Measurements from ENCODE around the gene TMEM232. TPM values are rescaled to one million over a fixed set of nuclear protein-coding genes. Genes with fewer than 3 reads are reported as not detected.

TMEM232 gene
- total RNA-seq, 1 experiment from 2014 or later, result 1.1 TPM

DNA sequence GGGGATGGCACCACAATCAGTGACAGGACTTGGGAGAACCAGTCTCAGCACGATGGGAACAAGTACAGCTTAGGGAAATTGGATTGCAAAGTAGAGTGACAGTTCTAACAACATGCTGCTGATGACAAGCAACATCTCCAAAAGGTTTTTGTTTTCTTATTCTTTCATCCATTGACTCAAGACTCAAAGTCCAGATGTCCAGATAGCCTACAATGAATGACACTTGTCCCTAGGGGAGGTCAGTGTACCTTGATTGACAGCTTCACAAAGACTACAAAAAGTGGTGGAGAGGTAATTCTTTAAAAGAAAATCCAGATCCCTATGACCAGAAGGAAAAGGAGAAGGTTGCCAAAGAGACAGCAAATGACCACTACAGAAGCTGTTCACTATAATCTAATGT lies 323.9 kb downstream of the TMEM232 start:
- DNase-seq (ENCODE audit: low read depth), result no peak

DNA sequence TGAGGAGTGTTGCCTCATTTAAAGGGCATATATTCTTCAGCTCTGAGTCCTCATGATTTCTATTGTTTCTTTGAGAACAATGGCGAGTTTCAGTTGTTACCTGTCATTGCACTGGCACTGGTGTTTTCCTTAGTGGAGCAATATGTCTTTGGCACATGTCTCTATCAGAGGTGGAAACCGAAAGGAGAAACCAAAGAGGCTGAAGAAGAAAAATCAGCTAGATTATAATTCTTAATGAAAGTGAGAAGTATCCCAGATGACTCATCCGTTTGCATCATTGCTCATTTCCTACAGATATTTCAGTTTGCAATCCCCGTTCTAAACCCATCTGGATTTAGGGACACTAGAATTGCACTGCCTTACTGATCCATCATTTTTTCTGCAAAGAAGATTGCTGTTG lies 324.6 kb downstream of the TMEM232 start:
- peak; percentile 19 for DNase-seq (ENCODE audit: low read depth)

DNA sequence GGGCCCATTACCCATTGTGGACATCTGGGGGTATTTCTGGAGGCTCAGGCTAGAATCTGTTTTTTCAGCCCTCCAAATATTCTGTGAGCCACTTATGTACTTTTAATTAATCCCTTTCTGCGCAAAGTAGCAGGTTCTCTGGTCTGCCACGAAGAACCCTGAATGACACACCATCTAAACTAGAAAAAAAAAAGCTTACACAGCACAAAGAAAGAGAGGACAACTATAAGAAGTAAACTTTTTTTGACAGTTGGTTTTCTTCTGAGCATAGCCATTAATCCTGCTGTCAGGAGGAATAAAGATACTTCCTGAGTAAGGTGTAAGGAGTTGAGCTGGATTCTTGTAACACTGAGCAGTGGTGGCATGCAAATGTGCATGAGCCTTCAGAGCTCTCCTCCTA lies 327.5 kb downstream of the TMEM232 start:
- DNase-seq (ENCODE audit: low read depth), result no peak

DNA sequence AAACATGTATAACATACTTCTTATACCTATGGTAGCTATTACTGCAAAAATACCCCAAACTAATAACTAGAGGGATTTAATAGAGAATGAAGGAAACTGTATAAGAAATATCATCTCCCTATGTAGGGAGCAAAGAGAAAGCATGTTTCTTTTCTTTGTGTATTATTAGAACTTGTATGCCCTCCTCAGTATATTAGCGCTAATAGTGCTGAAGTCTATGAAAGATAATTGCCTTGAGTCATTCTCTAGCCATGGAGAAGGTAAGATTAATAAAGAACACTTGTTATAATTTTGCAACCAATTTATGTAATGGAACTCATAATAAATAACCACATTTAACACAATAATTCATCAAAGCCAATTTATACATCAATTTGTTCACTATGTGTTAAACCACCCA lies 329.2 kb downstream of the TMEM232 start:
- no peak for DNase-seq (ENCODE audit: low read depth)

GRCh38 chr5:110386782-110387181 lies 339.7 kb downstream of the TMEM232 start:
- peak; percentile 87 for DNase-seq (ENCODE audit: low read depth)

DNA sequence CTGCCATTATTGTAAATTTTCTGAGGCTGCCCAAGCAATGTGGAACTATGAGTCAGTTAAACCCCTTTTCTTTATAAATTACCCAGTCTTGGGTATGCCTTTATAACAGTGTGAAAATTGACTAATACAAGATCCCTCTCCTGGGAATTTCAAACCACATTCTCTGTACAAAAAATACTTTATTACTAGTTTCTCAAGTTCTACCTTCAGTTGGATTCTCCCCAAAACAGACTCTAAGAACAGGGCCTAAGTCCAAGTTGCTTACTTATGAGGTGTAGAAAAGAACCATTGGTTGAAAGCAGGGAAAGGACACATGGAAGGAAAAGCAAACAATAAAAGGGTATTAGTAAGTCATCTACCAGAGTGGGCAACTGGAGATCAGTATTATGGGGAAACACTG lies 343.2 kb downstream of the TMEM232 start:
- DNase-seq (ENCODE audit: low read depth), result peak; percentile 35

DNA sequence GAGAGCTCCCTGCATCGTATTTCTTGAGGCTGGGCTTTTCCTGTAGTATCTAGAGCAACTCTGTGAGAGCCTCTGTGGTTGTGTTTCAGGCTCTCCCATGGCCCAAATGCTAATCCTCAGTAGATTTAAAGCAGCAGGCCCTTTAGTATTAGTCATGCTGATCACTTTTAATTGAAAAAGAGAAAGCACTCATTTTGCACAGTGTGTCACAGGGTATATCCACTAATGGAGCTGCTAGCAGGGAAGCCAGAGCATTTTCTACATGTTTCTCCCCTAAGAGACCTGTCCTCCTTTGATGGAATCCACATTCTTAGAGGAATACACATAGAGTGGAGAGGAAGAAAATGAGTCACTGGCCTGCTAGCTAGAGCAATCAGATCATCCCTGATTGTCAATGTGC lies 348.5 kb downstream of the TMEM232 start:
- DNase-seq (ENCODE audit: low read depth), result peak; percentile 60

- peak; percentile 44 for DNase-seq (ENCODE audit: low read depth)
Measured at GRCh38 chr5:110377361-110377760, 349.1 kb downstream of the TMEM232 start.

DNA sequence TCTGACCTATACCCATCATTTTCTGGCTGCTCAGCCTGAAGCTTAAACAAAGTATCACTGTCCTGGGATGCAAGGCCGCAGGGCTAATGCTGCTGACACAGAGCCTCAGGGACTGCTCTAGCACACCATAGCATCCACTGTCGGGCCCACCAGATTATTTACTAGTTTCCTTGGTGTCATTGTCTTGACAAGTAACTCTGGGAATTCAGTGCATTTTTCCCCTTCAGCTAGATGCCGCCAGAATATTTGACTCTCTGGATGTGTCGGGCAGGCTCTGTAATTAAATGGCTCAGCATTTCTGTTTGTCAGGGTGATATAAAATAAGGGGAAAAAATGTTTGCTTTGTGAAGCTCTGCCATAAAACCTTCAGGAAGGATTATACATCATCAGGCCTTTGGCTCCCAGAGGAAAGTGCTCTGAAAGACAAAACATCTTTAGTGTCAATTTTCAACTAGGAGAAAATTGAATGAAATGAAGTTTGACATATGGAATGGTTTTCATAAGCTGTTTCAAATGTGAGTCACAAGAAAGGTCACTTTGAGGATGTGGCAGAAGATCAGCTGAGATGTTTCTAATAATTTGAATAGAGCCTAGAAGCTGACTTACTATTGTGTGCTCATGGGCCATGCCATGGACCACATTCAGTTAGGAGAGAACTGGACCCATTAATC lies 350.1 kb downstream of the TMEM232 start:
- DNase-seq (ENCODE audit: low read depth), result peak; percentile 17

DNA sequence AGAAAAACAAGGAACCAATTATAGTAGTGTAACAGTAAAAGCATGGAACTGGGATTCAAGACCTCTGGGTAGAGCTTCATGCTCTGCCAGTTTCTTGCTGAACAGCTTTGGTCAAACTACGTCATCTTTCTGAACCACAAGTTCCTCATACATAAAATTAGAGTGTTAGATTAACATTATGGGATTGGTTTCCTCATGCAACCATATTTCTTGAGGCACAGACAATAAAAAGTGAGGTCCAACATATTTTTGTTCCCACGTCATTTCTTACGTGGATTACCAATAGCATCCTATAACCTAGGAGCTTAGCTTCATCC lies 354.8 kb downstream of the TMEM232 start:
- DNase-seq (ENCODE audit: low read depth), result no peak

GRCh38 chr5:110371011-110371724 lies 355.3 kb downstream of the TMEM232 start:
- no peak for DNase-seq (ENCODE audit: low read depth)

Other genes with a start within 250 kb of the TMEM232 start
- 75.1 and 75.2 TPM in 2 replicates for gene SLC25A46, start 12.3 kb upstream of the TMEM232 start, total RNA-seq (2014; rRNA removed)